HG02763 (cell line): Measurements from ENCODE around the gene TNFRSF4.
"Not testable (repeated sequence)": the region's sequence is repeated elsewhere in the genome, so short reads cannot be mapped to it uniquely, and the experiment has no call there.

ENCODE experiments used
- ATAC-seq: cut with Tn5 transposase; IDR thresholded peaks from one replicate; pipeline ENCODE4 v1.9.1; 2021; ENCODE audit warnings: mild to moderate bottlenecking, moderate library complexity; ENCODE audit not compliant: unreplicated experiment

TNFRSF4 gene

DNA sequence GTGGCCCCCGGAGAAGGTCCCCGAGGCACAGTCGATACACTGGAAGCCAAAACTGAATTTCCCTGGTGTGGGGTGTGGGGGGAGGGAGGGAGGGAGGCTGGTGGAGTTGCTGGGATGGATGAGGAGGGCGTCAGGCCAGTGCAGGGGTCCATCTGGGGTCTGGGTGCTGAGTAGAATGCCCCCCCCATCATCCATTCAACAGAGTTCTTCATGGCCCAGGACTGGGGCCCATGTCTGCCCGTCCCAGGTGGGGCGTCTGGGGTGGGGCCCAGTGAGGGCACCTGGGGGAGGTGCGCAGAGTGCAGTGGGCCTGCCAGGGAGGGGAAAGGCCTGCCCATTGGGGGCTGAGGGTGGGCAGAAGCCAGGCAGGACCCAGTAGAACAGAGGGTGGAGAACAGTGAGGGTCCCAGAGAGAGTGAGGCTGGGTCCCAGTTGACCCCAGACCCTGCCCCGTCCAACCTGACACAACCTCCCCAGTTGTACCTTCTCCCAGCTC is 9.5 kb downstream of the TNFRSF4 start:
- ATAC-seq = no peak

DNA sequence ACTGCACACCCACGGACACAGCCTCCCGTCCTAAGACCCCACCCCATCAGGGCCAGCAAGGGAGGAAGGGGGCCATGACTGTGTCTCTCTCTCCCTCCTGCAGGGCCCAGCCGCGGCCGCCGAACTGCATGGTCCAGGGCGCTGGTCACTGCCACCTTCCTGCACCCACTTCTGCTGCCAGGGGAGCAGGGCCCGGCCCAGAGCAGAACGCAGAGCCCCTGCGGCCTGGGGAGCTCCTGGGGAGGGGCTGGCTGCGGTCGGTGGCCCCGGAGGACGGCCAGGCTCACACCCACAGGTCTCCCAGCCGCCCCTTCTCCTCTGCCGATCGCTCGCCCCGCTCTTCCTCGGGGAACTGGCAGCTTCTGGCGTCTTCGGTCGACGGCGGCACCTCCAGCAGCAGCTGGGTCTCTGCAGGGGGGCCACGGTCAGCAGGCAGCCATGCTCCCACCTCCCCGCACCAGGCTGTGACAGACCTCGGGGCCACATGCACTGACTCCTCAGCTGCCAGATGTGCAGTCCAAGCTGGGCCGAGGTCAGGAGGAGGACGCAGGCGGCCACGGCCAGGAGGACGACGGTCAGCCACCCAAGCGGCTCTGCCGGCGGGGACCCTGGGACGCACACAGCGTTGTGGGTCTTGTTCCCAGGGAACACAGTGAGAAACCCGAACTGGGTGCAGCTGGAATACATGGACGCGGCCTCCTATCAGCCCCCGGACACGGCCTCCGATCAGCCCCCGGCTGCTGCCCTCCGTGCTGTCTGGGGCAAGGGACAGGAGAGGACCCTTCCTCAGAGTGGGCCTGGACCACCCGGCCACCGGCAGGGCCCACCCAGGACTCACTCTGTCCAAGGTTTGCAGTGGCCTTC is 10.2 kb downstream of the TNFRSF4 start:
- no peak for ATAC-seq

DNA sequence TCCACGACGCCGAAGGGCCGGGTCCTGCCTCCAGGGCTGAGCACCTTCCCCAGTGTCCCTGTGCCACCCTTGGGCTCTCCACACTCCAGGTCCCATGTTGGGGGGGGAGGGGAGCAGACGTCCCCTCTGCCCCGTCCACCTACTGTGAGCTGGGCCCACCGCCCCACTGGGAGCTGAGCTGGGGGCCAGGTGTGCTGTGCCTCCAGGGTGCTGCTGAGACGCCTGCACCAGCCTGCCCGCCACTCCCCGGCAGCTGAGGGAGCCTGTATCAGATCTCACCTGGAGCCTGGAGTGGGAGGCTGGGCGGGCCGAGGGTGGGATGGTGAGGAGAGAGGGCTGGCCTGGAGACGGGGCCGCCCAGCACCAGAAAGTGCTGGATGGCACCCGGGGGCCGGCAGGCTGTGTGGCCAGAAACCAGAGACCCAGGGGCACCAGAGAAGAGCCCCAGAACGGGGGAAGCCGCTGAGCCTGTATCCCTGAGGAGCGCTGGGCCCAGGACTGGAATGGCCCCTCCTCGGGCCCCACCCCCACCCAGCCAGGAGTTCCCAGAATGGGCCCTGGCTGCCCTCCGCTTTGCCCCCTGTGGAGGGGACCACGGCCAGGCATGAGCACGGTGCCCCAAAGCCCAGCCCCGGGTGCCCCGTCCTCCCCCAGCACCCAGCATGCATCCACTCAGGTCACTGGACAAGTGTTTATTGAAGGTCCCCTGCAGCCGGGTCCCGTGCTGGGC is 11.0 kb downstream of the TNFRSF4 start:
- ATAC-seq = no peak

DNA sequence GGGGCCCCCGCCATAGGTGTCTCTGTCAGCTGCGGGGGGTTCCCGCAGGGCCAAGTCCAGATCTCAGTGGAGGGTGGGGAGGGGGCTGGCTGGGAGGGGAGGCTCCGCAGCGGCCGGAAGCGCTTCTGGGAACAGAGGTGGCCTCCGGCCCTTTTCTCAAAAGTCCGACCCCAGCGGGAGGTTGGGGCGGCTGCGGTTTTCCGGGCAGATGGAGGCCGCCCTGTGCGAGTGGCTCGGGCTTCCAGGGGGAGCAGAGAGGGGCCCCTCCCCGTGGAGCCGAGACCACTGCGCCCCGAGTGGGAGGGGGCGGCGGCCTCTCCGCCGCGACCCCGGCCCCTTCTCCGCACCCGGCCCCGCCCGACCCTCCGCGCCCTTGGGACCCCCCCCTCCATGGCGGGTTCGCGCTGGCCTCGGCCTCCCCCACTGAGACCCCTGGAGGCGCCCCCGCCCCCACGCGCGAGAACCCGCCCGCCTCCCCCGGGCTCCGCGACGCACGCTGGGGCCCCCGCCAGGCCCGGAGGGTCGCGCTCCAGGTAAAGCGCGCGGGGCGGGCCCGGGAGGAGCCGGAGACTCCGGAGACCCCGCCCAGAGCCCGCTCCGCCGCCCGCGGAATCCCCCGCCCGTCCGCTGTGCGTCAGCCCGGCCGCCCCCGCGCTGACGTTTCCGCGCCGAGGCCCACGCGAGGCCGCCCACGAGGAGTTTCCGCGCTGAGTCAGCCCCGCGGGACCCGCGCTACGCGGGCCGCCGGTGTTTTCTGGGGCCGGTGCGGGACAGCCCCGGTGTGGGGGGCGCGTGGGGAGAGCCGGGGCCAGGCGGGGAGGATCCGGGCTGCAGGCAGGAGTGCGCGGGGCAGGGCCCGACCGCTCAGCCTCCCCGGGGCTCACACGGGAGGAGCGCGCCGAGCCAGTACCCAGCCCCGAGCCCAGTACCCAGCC is 12.8 kb downstream of the TNFRSF4 start:
- ATAC-seq = no peak

DNA sequence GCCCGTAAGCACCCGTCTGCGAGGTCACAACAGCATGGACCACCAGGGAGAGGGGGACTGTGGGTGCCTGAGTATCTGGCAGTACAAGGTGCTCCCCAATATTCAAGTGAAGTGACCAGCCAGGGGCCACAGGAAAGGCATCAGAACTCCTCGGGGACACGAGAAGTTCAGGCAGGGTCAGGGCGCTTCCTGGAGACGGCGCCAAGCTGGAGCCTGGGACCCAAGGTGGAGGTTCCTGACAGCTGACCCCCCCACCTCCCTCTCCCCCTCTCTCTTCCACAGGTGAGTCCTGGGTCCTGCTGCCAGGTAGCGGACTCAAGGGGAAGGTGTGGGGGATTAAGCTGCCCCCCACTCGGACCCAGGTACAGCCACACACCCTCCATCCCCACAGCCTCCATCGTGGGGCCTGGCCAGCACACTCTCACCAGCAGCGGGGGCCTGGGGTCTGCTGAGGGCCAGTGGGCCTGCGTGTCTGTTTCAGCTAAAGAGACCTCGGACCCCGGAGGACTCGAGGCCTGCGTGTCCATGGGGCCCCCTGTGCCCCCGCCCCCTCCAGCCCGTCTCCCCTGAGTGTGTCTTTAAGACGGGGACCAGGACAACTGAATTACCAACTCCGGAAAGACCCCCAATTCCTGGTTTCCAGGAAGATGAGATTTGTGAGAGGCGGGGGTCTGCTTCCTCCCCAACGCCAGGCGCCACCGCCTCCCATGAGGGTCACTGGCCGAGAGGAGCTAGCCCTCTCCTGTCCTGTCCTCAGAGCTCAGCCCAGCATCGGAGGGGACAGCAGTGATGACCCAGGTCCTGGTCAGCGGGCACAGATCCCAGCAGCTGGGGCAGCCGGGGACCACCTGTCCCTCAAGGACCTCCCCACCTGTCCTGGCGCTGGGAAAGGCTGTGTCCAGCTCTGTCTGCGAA is 13.7 kb downstream of the TNFRSF4 start:
- ATAC-seq = no peak

DNA sequence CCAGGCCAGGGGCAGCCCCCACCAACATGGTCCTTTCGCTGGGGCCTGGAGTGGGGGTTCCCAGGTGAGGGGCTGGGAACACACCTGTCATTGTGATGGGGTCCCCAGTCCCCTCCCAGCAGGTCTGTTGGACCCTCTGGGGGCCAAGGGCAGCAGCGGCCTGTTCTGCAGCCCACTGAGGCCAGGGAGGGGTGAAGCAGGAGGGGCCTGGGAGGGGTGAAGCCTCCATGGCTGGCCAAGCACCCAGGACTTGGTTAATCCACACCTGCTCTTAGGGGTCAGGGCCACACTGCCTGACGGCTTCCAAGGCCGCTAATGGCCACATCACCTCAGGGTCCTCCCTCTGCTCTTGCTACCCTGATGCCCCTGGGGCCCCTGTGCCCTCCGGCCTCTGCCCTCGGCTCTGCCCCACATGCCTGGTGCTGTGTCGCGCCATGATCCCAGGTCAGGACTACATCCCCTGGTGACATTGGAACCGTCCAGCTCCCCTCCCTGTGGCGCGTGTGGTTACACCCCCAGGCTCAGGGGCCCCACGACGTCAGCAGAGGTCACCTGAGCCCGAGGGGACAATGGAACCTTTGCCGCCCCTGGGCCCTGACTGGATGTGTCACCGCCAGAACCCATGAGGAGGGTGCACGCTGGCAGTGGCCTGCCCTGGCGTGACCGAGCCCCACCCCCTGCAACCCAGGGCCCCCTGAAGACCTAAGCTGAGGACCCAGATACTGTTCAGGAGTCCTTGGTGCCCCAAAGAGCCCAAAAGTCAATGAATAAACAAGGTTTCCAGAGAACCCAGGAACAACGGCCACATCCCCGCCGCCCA is 14.6 kb downstream of the TNFRSF4 start:
- ATAC-seq = no peak

DNA sequence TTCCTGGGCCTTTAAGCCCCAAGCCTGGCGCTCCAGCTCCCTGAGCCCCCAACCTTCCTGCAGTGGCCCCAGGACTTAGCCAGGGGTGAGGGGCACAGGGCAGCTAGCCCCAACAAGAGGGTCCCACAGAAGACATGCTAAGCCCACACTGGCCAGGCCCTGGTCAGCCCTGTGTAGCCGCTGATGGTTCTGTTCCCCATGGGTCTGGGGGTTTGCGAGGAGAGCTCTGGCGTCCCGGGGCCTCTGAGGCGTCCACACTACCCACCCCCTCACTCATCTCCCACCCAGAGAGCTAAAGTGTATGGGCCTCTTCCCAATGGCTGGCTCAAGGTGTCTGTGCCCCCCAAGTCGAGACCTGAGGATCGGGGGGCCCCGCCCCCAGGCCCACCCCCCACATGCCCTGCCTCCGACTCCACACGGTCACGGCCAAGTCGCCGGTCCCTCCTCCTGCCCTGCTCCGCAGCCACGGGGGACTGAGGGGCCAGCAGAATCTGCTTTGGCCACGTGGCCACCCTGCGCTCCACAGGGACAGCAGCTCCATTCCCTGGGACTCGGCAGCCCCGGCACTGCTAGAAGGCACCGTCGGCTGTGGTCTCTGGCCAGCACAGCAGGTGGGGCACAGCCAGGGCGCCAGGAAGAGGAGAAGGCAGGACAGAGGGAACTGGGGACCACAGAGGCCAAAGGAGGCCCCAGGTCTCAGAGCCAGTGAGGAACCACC is 15.4 kb downstream of the TNFRSF4 start:
- ATAC-seq = no peak

DNA sequence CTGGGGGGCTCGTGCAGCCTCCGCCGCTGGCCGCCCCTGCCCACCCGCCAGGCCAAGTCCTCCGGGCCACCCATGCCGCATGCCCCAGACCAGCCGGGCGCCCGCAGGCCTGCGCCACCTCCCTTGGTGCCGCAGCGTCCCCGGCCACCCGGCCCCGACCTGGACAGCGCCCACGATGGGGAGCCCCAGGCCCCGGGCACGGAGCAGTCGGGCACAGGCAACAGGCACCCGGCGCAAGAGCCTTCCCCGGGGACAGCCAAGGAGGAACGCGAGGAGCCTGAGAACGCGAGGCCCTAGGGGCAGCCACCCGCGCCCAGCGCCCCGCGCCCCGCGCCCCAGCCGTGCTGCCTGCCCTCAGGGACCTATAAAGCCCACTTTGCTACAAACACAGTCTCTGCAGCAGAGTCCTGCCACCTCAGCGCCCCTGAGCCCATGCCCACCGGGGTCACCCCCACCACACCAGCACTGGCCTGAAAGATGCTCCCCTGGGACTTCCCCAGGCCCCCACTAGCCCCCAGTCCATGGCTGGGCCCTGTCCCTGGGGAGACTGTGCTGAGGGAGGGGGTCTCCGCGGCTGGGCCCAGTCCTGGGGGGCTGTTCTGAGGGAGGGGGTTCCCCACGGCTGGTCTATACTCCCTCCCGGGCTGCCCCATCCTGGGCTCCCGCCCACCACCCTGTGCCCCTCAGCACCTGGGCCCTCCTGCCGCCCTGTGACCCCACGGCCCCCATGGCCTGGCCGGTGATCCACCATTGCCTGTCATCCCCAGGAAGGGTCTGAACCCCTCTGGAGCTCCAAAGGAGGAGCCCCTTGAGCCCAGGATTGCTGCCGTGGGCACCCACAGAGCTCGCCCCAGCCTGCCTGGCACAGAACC is 16.2 kb downstream of the TNFRSF4 start:
- no peak for ATAC-seq

DNA sequence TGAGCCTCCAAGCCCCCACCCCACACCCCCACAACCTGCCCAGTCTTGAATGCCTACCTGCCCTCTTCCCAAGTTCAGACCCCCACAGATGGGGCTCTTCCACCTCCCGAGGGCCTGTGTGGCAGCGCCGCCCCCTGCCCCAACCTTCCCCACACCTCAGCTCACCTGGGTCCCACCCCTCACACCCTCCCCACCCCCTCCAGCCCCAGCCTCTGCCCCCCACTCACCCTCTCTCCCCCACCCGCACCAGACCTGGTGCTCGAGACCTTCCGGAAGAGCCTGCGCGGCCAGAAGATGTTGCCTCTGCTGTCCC is 16.8 kb downstream of the TNFRSF4 start:
- ATAC-seq = no peak

DNA sequence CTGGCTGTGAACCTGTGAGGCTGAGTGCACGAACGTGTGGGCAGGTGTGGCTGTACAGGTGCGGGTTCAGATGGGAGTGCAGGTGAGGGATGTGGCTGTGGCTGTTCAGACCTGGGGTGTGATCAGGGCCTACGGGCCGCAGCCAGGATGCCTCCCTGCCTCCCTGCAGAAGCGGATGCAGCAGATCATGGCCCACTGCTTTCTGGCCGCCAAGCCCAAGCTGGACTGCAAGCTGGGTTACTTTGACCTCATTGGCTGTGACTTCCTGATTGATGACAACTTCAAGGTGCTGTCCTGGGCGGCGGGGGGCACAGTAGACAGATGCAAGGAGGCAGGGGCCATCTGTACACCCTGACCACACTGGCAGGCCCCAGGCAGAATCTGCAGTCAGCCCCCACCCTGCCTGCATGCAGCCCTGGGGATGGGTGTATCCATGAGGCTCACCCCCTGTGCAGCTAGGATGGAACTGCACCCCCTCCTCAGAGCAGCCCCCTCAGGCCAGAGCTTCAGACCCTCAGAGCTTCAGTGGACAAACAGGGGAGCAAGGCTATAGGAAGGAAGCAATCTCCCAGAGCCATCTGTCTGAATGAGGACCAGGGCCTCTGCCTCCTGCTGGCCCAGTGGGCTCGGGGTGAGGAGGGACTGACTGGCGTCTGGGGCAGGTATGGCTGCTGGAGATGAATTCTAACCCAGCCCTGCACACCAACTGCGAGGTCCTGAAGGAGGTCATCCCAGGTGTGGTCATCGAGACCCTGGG is 17.3 kb downstream of the TNFRSF4 start:
- no peak for ATAC-seq

DNA sequence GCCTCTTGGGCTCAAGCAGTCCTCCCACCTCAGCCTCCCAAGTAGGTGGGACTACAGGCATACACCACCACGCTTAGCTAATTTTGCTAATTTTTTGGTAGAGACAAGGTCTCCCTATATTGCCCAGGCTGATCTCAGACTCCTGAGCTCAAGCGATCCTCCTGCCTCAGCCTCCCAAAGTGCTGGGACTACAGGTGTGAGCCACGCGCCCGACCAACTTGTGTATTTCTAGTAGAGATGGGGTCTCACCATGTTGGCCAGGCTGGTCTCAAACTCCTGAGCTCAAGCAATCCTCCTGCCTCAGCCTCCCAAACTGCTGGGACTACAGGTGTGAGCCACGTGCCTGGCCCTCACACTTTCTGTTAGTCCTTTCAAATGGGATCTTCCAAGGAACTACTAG is 18.2 kb downstream of the TNFRSF4 start:
- not testable (repeated sequence) for ATAC-seq

DNA sequence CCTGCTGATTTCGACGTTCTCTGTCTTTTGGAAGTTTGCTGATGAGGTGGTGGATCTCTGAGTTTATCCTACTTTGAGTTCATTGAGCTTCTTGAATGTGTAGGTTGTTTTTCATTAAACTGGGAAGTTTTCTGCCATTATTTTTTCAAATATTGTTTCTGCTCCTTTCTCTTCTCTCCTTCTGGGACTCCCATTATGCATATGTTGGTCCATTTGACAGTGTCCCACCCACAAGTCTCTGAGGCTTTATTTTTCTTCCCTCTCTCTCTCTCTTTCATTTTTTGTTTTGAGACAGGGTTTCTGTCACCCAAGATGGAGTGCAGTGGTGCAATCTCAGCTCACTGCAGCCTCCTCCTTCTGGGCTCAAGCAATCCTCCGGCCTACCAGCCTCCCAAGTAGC is 19.2 kb downstream of the TNFRSF4 start:
- no peak for ATAC-seq

DNA sequence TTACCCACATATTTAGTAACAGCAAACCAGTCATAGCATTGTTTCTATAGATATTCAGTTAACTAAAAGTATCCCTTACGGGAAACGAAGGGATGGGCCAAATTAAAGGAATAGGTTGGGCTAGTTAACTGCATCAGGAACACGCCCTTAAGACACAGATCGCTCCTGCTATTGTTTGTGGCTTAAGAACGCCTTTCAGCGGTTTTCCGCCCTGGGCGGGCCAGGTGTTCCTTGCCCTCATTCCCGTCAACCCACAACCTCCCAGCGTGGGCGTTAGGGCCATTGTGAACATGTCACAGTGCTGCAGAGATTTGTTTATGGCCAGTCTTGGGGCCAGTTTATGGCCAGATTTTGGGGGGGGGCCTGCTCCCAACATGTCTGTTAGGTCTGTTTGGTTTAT is 22.2 kb downstream of the TNFRSF4 start:
- no peak for ATAC-seq

DNA sequence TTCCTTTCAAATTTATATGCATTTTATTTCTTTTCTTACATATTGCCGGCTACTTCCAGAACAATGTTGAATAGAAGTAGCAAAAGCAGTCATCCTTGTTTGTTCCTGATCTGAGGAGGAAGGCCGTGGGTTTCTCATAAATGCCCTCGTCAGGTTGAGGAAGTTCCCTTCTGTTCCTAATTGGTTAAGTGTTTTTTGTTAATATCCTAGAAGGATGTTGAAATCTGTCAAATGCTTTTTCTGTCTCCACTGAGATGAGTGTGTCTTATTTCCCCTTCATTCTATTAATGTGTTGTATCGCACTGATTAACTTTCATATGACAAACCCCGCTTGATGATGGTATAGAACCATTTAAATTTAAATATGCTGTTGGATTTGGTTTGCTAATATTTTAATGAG is 24.8 kb downstream of the TNFRSF4 start:
- ATAC-seq = no peak

DNA sequence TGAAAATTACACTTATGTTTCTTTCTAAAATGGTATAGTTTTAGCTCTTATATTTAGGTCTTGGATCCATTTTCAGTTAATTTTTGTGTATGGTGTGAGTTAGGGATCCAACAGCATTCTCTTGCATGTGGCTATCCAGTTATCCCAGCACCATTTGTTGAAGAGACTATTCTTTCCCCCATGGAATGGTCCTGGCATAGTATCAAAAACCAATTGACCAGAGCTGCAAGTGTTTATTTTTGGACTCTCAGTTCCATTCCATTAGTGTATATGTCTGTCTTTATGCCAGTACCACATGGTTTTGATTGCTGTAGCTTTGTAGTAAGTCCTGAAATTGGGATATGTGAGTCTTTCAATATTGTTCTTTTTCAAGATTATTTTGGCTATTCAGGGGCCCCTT is 26.0 kb downstream of the TNFRSF4 start:
- ATAC-seq = no peak

DNA sequence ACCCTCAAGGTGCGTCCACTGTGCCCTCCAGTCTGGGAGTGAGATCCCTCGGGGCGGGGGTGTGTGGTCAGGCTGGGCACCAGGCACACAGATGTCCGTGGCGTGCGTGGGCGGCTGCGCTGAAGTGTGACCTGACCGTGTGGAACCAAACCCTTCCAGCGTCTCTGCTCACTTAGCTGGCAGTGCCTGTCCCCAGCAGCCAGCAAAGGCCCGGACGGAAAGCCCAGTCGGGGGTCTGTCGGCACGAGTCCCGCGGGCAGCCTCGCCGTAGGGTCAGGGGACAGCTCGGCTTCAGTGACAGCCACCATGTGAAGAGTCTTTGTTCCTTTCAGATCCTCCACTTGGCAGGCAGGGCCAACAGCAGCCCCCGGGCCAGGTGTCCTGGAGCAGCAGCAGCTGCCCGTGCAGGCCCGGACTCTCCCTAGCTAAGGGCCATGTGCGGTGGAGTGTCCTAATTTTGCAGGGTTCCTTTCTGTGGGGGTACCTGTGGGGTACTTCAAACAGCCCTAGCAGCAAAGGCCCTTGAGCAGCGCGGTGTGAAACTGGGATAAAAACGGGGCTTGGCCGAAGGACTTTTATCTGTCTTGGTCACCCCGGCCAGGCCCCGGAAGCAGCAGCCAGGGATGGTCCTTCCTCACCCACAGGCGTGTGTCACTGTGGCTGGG is 28.7 kb downstream of the TNFRSF4 start:
- ATAC-seq = no peak
